D721Med (cell line): ENCODE measurements around the gene FAM131A.

ENCODE experiments used
- DNase-seq: peaks from one replicate; pipeline ENCODE4 v3.0.0; 2011; ENCODE audit warnings: low spot score; ENCODE audit not compliant: insufficient read length
- FAIRE-seq: peaks from 2 replicates; lab custom pipeline; 2011; peaks lifted over from hg19 to GRCh38; lab: Jason Lieb, UNC
- CTCF ChIP-seq: IDR thresholded peaks from 2 replicates; pipeline ENCODE4 v1.5.1; 2012; ENCODE audit warnings: mild to moderate bottlenecking, control low read depth; ENCODE audit not compliant: insufficient read depth; ENCODE audit errors: missing control alignments

The FAM131A gene

GRCh38 chr3:184384856-184385422, 47.5 kb downstream of the FAM131A start:
- no peak for TF ChIP-seq CTCF
- FAIRE-seq, result no peak
- no peak for DNase-seq

- DNase-seq (no peak), FAIRE-seq (no peak)
- TF ChIP-seq CTCF, result no peak
Measured at GRCh38 chr3:184386047-184386806, 48.8 kb downstream of the FAM131A start.

GRCh38 chr3:184387174-184387714, 49.8 kb downstream of the FAM131A start:
- DNase-seq (no peak), FAIRE-seq (no peak)
- TF ChIP-seq CTCF, result no peak

- no peak for FAIRE-seq
- no peak for TF ChIP-seq CTCF
- no peak for DNase-seq
Measured at GRCh38 chr3:184388164-184388935, 51.0 kb downstream of the FAM131A start.

GRCh38 chr3:184388936-184389230, 51.5 kb downstream of the FAM131A start:
- no peak for DNase-seq

GRCh38 chr3:184389384-184389783, 52.0 kb downstream of the FAM131A start:
- FAIRE-seq, result no peak
- TF ChIP-seq CTCF, result no peak
- DNase-seq, result no peak

More at GRCh38 chr3:184388936-184389230, 51.5 kb downstream of the FAM131A start:
- FAIRE-seq, result no peak
- no peak for TF ChIP-seq CTCF
